Neural cell (in vitro differentiated cells): ENCODE measurements around the gene CATSPERB. TPM values are rescaled to one million over a fixed set of nuclear protein-coding genes. Genes with fewer than 3 reads are reported as not detected.

Experiments used
- H2AFZ ChIP-seq: fragments of 200-600, 300-800 bp; sonication (generic), shearing (Covaris generic); 2 replicates; pipeline ENCODE4 v1.6.0; 2014; ENCODE audit warnings: low read depth, mild to moderate bottlenecking, antibody characterized with exemption, low read length, moderate library complexity
- H3F3A ChIP-seq: fragments of 200-600 bp; shearing (Covaris generic); 2 replicates; pipeline ENCODE4 v1.6.1; 2016; ENCODE audit warnings: mild to moderate bottlenecking, moderate library complexity, mixed read lengths, antibody characterized with exemption, low read length; ENCODE audit not compliant: insufficient read depth, poor library complexity, severe bottlenecking
- H3K27ac ChIP-seq: fragments of 200-600, 300-800 bp; sonication (generic), shearing (Covaris generic); 2 replicates; pipeline ENCODE4 v1.5.1; 2014; ENCODE audit warnings: mild to moderate bottlenecking, low read length, moderate library complexity
- H3K27me3 ChIP-seq: fragments of 300-800, 200-600 bp; sonication (generic), shearing (Covaris generic); 2 replicates; pipeline ENCODE4 v1.6.0; 2014; ENCODE audit warnings: mild to moderate bottlenecking, low read depth, low read length, moderate library complexity; ENCODE audit not compliant: insufficient read depth
- H3K36me3 ChIP-seq: fragments of 300-800, 200-600 bp; sonication (generic), shearing (Covaris generic); 2 replicates; pipeline ENCODE4 v1.5.1; 2014; ENCODE audit warnings: mild to moderate bottlenecking, antibody characterized with exemption, low read length, moderate library complexity; ENCODE audit not compliant: insufficient read depth
- H3K4me2 ChIP-seq: fragments of 300-800, 200-600 bp; sonication (generic), shearing (Covaris generic); 2 replicates; pipeline ENCODE4 v1.6.0; 2014; ENCODE audit warnings: mild to moderate bottlenecking, low read length
- H3K4me3 ChIP-seq: fragments of 300-800, 200-600 bp; sonication (generic), shearing (Covaris generic); 2 replicates; pipeline ENCODE4 v1.5.1; 2014; ENCODE audit warnings: mild to moderate bottlenecking, low read length, moderate library complexity
- H3K79me2 ChIP-seq: fragments of 200-600 bp; shearing (Covaris generic); replicated peaks from 2 replicates; pipeline ENCODE4 v1.6.0; 2014; ENCODE audit warnings: mild to moderate bottlenecking, low read length, moderate library complexity; ENCODE audit not compliant: insufficient read depth
- H3K9ac ChIP-seq: fragments of 300-800, 200-600 bp; sonication (generic), shearing (Covaris generic); 2 replicates; pipeline ENCODE4 v1.6.1; 2016; ENCODE audit warnings: mild to moderate bottlenecking, low read length, mixed read lengths
- H3K9me2 ChIP-seq: fragments of 200-600 bp; shearing (Covaris generic); 2 replicates; pipeline ENCODE4 v1.6.1; 2016; ENCODE audit warnings: mild to moderate bottlenecking, low read length, mixed read lengths; ENCODE audit not compliant: insufficient read depth
- H3K9me3 ChIP-seq: fragments of 200-600, 300-800 bp; sonication (generic), shearing (Covaris generic); 2 replicates; pipeline ENCODE4 v1.6.1; 2016; ENCODE audit warnings: mild to moderate bottlenecking, mixed run types, low read length, moderate library complexity, mixed read lengths
- H4K20me1 ChIP-seq: fragments of 200-600 bp; shearing (Covaris generic); 2 replicates; pipeline ENCODE4 v1.6.1; 2016; ENCODE audit warnings: mild to moderate bottlenecking, mixed run types; ENCODE audit not compliant: insufficient read depth
- CTCF ChIP-seq: fragments of 450-650 bp; IDR thresholded peaks from 2 replicates; pipeline ENCODE4 v1.5.1; 2014; ENCODE audit warnings: antibody characterized with exemption, mild to moderate bottlenecking, moderate library complexity; ENCODE audit not compliant: poor library complexity, severe bottlenecking
- EP300 ChIP-seq: fragments of 450-650 bp; conservative IDR thresholded peaks from 2 replicates; pipeline ENCODE4 v1.6.1; 2014; ENCODE audit warnings: antibody characterized with exemption, mild to moderate bottlenecking, moderate library complexity; ENCODE audit not compliant: poor library complexity, severe bottlenecking
- EZH2 ChIP-seq: fragments of 200-600, 300-800 bp; shearing (Covaris generic), sonication (generic); IDR thresholded peaks from 2 replicates; pipeline ENCODE4 v1.6.1; 2014; ENCODE audit warnings: antibody characterized with exemption, low read length, borderline replicate concordance, mild to moderate bottlenecking; ENCODE audit not compliant: insufficient read depth, poor library complexity, severe bottlenecking
- MXI1 ChIP-seq: fragments of 450-650 bp; conservative IDR thresholded peaks from 2 replicates; pipeline ENCODE4 v1.6.1; 2014; ENCODE audit warnings: antibody characterized with exemption, mild to moderate bottlenecking; ENCODE audit not compliant: poor library complexity, severe bottlenecking
- POLR2AphosphoS5 ChIP-seq: IDR thresholded peaks from 2 replicates; pipeline ENCODE4 v1.6.1; 2012
- RAD21 ChIP-seq: fragments of 450-650 bp; conservative IDR thresholded peaks from 2 replicates; pipeline ENCODE4 v1.6.1; 2014; ENCODE audit warnings: antibody characterized with exemption, mild to moderate bottlenecking, moderate library complexity
- SMC3 ChIP-seq: fragments of 450-650 bp; conservative IDR thresholded peaks from 2 replicates; pipeline ENCODE4 v1.6.1; 2014; ENCODE audit warnings: antibody characterized with exemption, mild to moderate bottlenecking, moderate library complexity; ENCODE audit not compliant: poor library complexity
- TAF1 ChIP-seq: IDR thresholded peaks from 2 replicates; pipeline ENCODE4 v1.6.1; 2012; ENCODE audit warnings: low read depth
- polyA plus RNA-seq: library from polyadenylated mRNA; depleted of rRNA; stranded (reverse); fragments of >200 nt; gene quantifications from 2 replicates; pipeline ENCODE4 v1.2.3, GENCODE V29; 2014
- TF ChIP-seq, protein P1 (sequence below): IDR thresholded peaks from 2 replicates; pipeline ENCODE4 v1.6.1; 2012; ENCODE audit warnings: borderline replicate concordance

CATSPERB gene
- polyA plus RNA-seq, 1 donor from 2014 or later: not detected

- no peak overlapping the region for H3K27ac ChIP-seq
- no peak overlapping the region for H3K9ac ChIP-seq
- H3K79me2 ChIP-seq: no peaks in the 10 kb centered on the region
- no peak overlapping the region for H3K4me2 ChIP-seq
- H3K27me3 ChIP-seq: no peaks in the 10 kb centered on the region
- H3F3A ChIP-seq: no peaks in the 10 kb centered on the region
- TF ChIP-seq EZH2 (no peak), POLR2AphosphoS5 (no peak), SMC3 (no peak), CTCF (no peak), EP300 (no peak), RAD21 (no peak), MXI1 (no peak)
- TF ChIP-seq, protein P1, sequence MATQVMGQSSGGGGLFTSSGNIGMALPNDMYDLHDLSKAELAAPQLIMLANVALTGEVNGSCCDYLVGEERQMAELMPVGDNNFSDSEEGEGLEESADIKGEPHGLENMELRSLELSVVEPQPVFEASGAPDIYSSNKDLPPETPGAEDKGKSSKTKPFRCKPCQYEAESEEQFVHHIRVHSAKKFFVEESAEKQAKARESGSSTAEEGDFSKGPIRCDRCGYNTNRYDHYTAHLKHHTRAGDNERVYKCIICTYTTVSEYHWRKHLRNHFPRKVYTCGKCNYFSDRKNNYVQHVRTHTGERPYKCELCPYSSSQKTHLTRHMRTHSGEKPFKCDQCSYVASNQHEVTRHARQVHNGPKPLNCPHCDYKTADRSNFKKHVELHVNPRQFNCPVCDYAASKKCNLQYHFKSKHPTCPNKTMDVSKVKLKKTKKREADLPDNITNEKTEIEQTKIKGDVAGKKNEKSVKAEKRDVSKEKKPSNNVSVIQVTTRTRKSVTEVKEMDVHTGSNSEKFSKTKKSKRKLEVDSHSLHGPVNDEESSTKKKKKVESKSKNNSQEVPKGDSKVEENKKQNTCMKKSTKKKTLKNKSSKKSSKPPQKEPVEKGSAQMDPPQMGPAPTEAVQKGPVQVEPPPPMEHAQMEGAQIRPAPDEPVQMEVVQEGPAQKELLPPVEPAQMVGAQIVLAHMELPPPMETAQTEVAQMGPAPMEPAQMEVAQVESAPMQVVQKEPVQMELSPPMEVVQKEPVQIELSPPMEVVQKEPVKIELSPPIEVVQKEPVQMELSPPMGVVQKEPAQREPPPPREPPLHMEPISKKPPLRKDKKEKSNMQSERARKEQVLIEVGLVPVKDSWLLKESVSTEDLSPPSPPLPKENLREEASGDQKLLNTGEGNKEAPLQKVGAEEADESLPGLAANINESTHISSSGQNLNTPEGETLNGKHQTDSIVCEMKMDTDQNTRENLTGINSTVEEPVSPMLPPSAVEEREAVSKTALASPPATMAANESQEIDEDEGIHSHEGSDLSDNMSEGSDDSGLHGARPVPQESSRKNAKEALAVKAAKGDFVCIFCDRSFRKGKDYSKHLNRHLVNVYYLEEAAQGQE: no peak
- H4K20me1 ChIP-seq: no peaks in the 10 kb centered on the region
- H2AFZ ChIP-seq: no peak overlapping the region
- no peaks in the 10 kb centered on the region for H3K9me3 ChIP-seq
- no peaks in the 10 kb centered on the region for H3K36me3 ChIP-seq
- no peaks in the 10 kb centered on the region for H3K9me2 ChIP-seq
- H3K4me3 ChIP-seq: no peak overlapping the region
Measured at GRCh38 chr14:91723501-91723900, 8.4 kb downstream of the CATSPERB start.

GRCh38 chr14:91722386-91722785, 9.5 kb downstream of the CATSPERB start:
- TF ChIP-seq TAF1 (no peak), RAD21 (no peak), EZH2 (no peak), SMC3 (no peak), CTCF (no peak), EP300 (no peak), POLR2AphosphoS5 (no peak), MXI1 (no peak)
- TF ChIP-seq, protein P1: no peak
- Histone ChIP-seq H3K79me2 (no peaks in the 10 kb centered on the region), H3K9me3 (no peaks in the 10 kb centered on the region), H3F3A (no peaks in the 10 kb centered on the region), H3K27me3 (no peaks in the 10 kb centered on the region), H3K36me3 (no peaks in the 10 kb centered on the region), H3K9me2 (no peaks in the 10 kb centered on the region), H2AFZ (no peak overlapping the region), H4K20me1 (no peaks in the 10 kb centered on the region), H3K4me3 (no peak overlapping the region), H3K27ac (no peak overlapping the region), H3K9ac (no peak overlapping the region), H3K4me2 (no peak overlapping the region)
